ENCODE measurements around the gene LCN1.
"Not testable (repeated sequence)": the region's sequence is repeated elsewhere in the genome, so short reads cannot be mapped to it uniquely, and the experiment has no call there.

The LCN1 gene

GRCh38 chr9:135513351-135513846 is 7.8 kb upstream of the LCN1 start:
- no peak overlapping the region for H3K4me3 ChIP-seq
- TF ChIP-seq CTCF (IDR thresholded peaks at IDR 0.05) = no peak
- H3K27ac ChIP-seq = no peak overlapping the region
- peak; percentile 56 for DNase-seq (ENCODE audit: low spot score)

- not testable (repeated sequence) for H3K27ac ChIP-seq; DNase-seq (ENCODE audit: low spot score); H3K4me3 ChIP-seq
These were observed 7.3 kb upstream of the LCN1 start for GRCh38 chr9:135513906-135514305.

- no peak for TF ChIP-seq CTCF (IDR thresholded peaks at IDR 0.05)
- no peak overlapping the region for H3K4me3 ChIP-seq
- H3K27ac ChIP-seq = no peak overlapping the region
- DNase-seq (ENCODE audit: low spot score) = peak; percentile 62
These were observed 6.7 kb upstream of the LCN1 start for GRCh38 chr9:135514342-135515082.

- no peak for TF ChIP-seq CTCF (IDR thresholded peaks at IDR 0.05)
- peak; percentile 68 for DNase-seq (ENCODE audit: low spot score)
- Histone ChIP-seq H3K27ac (no peak overlapping the region), H3K4me3 (no peak overlapping the region)
These were observed 5.9 kb upstream of the LCN1 start for GRCh38 chr9:135515083-135515951.

DNA sequence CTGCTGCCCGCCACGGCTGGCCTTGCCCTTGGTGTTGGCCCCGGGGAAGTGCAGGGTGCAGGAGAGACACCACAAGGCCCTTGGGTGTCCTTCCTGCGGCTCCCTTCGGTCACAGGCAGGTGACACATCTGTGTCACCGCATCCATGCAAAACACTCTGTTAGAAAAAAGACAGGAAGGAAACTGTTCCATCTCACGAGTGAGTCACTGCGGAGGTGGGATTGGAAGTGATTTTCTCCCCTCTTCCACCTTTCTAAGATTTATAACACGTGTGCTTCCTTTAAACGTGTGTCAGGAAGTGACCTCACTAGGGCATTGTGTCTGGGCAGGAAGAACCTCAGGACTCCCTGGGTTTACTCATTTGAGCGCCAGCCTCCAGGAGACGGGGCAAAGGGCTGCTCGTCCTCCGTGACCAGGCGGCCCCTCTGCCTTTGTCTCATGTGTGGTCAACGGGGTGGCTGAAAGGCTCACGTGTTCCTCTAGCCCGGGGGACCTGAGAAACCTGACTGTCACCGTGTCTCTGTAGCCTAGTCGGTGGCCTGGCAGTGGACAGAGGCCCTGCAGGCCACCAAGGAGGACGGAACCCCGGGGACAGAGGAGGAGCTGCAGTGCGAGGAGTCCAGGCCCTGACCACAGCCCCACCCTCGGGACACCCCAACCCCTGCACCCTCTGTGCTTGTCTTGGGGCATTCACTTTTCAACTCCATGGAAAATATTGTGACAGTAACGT is 4.9 kb upstream of the LCN1 start:
- TF ChIP-seq CTCF (IDR thresholded peaks at IDR 0.05) = no peak
- H3K27ac ChIP-seq = no peak overlapping the region
- H3K4me3 ChIP-seq = no peak overlapping the region
- peak; percentile 49 for DNase-seq (ENCODE audit: low spot score)

DNA sequence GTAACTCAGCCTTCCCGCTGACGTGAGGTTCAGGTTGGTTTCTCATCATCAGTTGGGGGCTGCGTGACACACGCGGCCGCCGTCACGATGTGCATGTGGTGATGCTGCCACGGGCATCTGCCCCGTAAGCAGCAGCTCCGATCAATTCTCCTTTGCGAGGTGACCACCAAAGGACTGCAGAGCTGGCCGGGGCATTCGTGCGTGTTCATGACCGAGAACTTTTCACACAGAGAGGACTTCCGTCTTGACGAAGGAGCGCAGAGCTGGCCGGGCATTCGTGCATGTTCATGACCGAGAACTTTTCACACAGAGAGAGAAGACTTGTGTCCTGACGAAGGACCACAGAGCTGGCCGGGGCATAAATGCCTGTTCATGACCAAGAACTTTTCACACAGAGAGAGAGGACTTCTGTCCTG is 3.8 kb upstream of the LCN1 start:
- no peak for TF ChIP-seq CTCF (IDR thresholded peaks at IDR 0.05)
- no peak overlapping the region for H3K27ac ChIP-seq
- H3K4me3 ChIP-seq = no peak overlapping the region
- peak; percentile 46 for DNase-seq (ENCODE audit: low spot score)

All from coronary artery (tissue), 2 donors.